Liver (tissue), 9 donors: ENCODE data around the gene CLEC16A. TPM values are rescaled to one million over a fixed set of nuclear protein-coding genes. Genes with fewer than 3 reads are reported as not detected.

Experiments
- DNase-seq: peaks from one replicate; pipeline ENCODE4 v3.0.0-alpha.2; 2017; ENCODE audit warnings: low spot score
- H3K27ac ChIP-seq, 2 donors: one replicate each; pipeline ENCODE4 v1.7.0; 2013; ENCODE audit warnings: inconsistent platforms in 2 of 2, low read length in 2 of 2, control low read depth in 1 of 2, low read depth in 1 of 2, mild to moderate bottlenecking in 1 of 2
- H3K27me3 ChIP-seq, 4 donors: one replicate each; pipeline versions ENCODE4 v1.6.1 to v1.7.0; 2013; ENCODE audit warnings: low read length in 3 of 4, inconsistent platforms in 1 of 4, mild to moderate bottlenecking in 1 of 4, moderate library complexity in 1 of 4; ENCODE audit not compliant: control insufficient read depth in 4 of 4, insufficient read depth in 4 of 4
- H3K36me3 ChIP-seq, 4 donors: one replicate each; pipeline versions ENCODE4 v1.6.1 to v1.7.0; 2013; ENCODE audit warnings: low read length in 3 of 4, mild to moderate bottlenecking in 3 of 4, low read depth in 1 of 4, moderate library complexity in 1 of 4; ENCODE audit not compliant: control insufficient read depth in 4 of 4, insufficient read depth in 3 of 4
- H3K4me1 ChIP-seq, 4 donors: one replicate each; pipeline versions ENCODE4 v1.6.1 to v1.7.0; 2013; ENCODE audit warnings: low read length in 3 of 4, mild to moderate bottlenecking in 3 of 4, moderate library complexity in 1 of 4; ENCODE audit not compliant: control insufficient read depth in 4 of 4, insufficient read depth in 4 of 4
- H3K4me3 ChIP-seq, 3 donors: one replicate each; pipeline versions ENCODE4 v1.6.1 to v1.7.0; 2013; ENCODE audit warnings: low read length in 3 of 3, control low read depth in 1 of 3, low read depth in 1 of 3, mild to moderate bottlenecking in 1 of 3
- H3K9ac ChIP-seq, 2 donors: one replicate each; pipeline ENCODE4 v1.7.0; 2013; ENCODE audit warnings: low read length in 2 of 2, mild to moderate bottlenecking in 2 of 2, moderate library complexity in 2 of 2, control low read depth in 1 of 2, low read depth in 1 of 2
- H3K9me3 ChIP-seq, 4 donors: one replicate each; pipeline versions ENCODE4 v1.6.1 to v1.7.0; 2013; ENCODE audit warnings: low read length in 3 of 4; ENCODE audit not compliant: control insufficient read depth in 4 of 4
- ATF3 ChIP-seq: IDR thresholded peaks from 2 replicates; pipeline ENCODE4 v1.6.1; 2016; ENCODE audit warnings: antibody characterized with exemption
- CTCF ChIP-seq: fragments of 150-350 bp; IDR thresholded peaks from 2 replicates; pipeline ENCODE4 v1.5.1; 2017; ENCODE audit warnings: improper control_type of control experiment, low read depth, low read length; ENCODE audit not compliant: missing input control
- EGR1 ChIP-seq, 2 donors: IDR thresholded peaks; 2 replicates each; pipeline ENCODE4 v1.6.1; 2016 to 2018; ENCODE audit warnings: antibody characterized with exemption in 2 of 2, low read depth in 2 of 2
- FOXA1 ChIP-seq: IDR thresholded peaks from 2 replicates; pipeline ENCODE4 v1.6.1; 2016; ENCODE audit warnings: antibody characterized with exemption
- FOXA2 ChIP-seq: IDR thresholded peaks from 2 replicates; pipeline ENCODE4 v1.6.1; 2016; ENCODE audit warnings: antibody characterized with exemption
- GABPA ChIP-seq, 2 donors: IDR thresholded peaks in 1 of 2; conservative IDR thresholded peaks in 1 of 2; 2 replicates each; pipeline ENCODE4 v1.6.1; 2016; ENCODE audit warnings: antibody characterized with exemption in 2 of 2, mild to moderate bottlenecking in 1 of 2, moderate library complexity in 1 of 2
- HNF4A ChIP-seq, 2 donors: conservative IDR thresholded peaks; 2 replicates each; pipeline ENCODE4 v1.6.1; 2016; ENCODE audit warnings: antibody characterized with exemption in 2 of 2, mild to moderate bottlenecking in 2 of 2
- HNF4G ChIP-seq: IDR thresholded peaks from 2 replicates; pipeline ENCODE4 v1.6.1; 2016; ENCODE audit warnings: antibody characterized with exemption
- JUND ChIP-seq, 2 donors: IDR thresholded peaks; 2 replicates each; pipeline ENCODE4 v1.6.1; 2016; ENCODE audit warnings: antibody characterized with exemption in 2 of 2
- MAX ChIP-seq: IDR thresholded peaks from 2 replicates; pipeline ENCODE4 v1.6.1; 2016; ENCODE audit warnings: antibody characterized with exemption
- NR2F2 ChIP-seq: IDR thresholded peaks from 2 replicates; pipeline ENCODE4 v1.6.1; 2016; ENCODE audit warnings: antibody characterized with exemption
- RAD21 ChIP-seq, 2 donors: IDR thresholded peaks; 2 replicates each; pipeline ENCODE4 v1.6.1; 2016; ENCODE audit warnings: antibody characterized with exemption in 2 of 2, mild to moderate bottlenecking in 2 of 2
- REST ChIP-seq: IDR thresholded peaks from 2 replicates; pipeline ENCODE4 v1.6.1; 2016; ENCODE audit warnings: antibody characterized with exemption, mild to moderate bottlenecking
- RXRA ChIP-seq, 2 donors: IDR thresholded peaks; 2 replicates each; pipeline ENCODE4 v1.6.1; 2017 to 2018; ENCODE audit warnings: antibody characterized with exemption in 2 of 2, mild to moderate bottlenecking in 1 of 2
- SP1 ChIP-seq: IDR thresholded peaks from 2 replicates; pipeline ENCODE4 v1.6.1; 2018; ENCODE audit warnings: antibody characterized with exemption, mild to moderate bottlenecking
- TAF1 ChIP-seq: conservative IDR thresholded peaks from 2 replicates; pipeline ENCODE4 v1.6.1; 2016; ENCODE audit warnings: antibody characterized with exemption, mild to moderate bottlenecking
- YY1 ChIP-seq: IDR thresholded peaks from 2 replicates; pipeline ENCODE4 v1.6.1; 2016; ENCODE audit warnings: antibody characterized with exemption, mild to moderate bottlenecking
- ZBTB33 ChIP-seq: IDR thresholded peaks from 2 replicates; pipeline ENCODE4 v1.6.1; 2016; ENCODE audit warnings: antibody characterized with exemption
- WGBS: extraction: QIAGEN DNeasy Blood & Tissue Kit; methylation state at CpG from one replicate; pipeline ENCODE4 v1.1.7; 2013; 5-methylcytosine and 5-hydroxymethylcytosine counted together
- polyA plus RNA-seq, 2 donors: library from polyadenylated mRNA; stranded (reverse) in 1 of 2; unstranded in 1 of 2; fragments of 200-250 nt in 1 of 2; fragments of >200 nt in 1 of 2; fragmentation: Nextera tagmentation in 1 of 2; extraction: Ambion mirVana in 1 of 2; gene quantifications; one replicate each; pipeline versions ENCODE4 v1.2.1 to v1.2.3, GENCODE V29; 2013 to 2015
- total RNA-seq, 2 donors: library from RNA; depleted of rRNA; stranded (reverse); fragments of >200 nt; gene quantifications; one replicate each; pipeline ENCODE4 v1.2.3, GENCODE V29; 2014
- donor health status: healthy.
- donor health status: healthy.
- donor health status: healthy.
- donor health status: healthy.
- donor health status: healthy.

Gene CLEC16A
- total and polyA plus RNA-seq, 4 donors = 9.7 to 23.0 (median 17.4) TPM

- Histone ChIP-seq H3K9me3 (no peaks in the 10 kb centered on the region), H3K27me3 (no peaks in the 10 kb centered on the region), H3K36me3 (peaks cover 0 to 13% (median 7%) of the 10 kb centered on the region in 4 donors), H3K4me3 (no peak overlapping the region), H3K27ac (no peak overlapping the region), H3K9ac (no peak overlapping the region), H3K4me1 (no peaks in the 10 kb centered on the region)
- TF ChIP-seq RXRA (IDR thresholded peaks at IDR 0.05) = no peak
- TF ChIP-seq TAF1 = no peak
- TF ChIP-seq HNF4G = no peak
- TF ChIP-seq RAD21 (IDR thresholded peaks at IDR 0.05) = no peak
- TF ChIP-seq REST = no peak
- no peak for TF ChIP-seq CTCF
- TF ChIP-seq NR2F2 = no peak
- no peak for TF ChIP-seq ATF3
- TF ChIP-seq MAX = no peak
- TF ChIP-seq HNF4A (conservative IDR thresholded peaks at IDR 0.05) = no peak
- TF ChIP-seq EGR1 (IDR thresholded peaks at IDR 0.05; ENCODE audit: low read depth in 2 of 2) = no peak
- TF ChIP-seq FOXA1 = no peak
- TF ChIP-seq SP1 = no peak
- no peak for TF ChIP-seq FOXA2
- no peak for TF ChIP-seq JUND (IDR thresholded peaks at IDR 0.05)
- TF ChIP-seq GABPA (IDR thresholded peaks at IDR 0.05 in 1 of 2, conservative IDR thresholded peaks at IDR 0.05 in 1 of 2) = no peak
- no peak for TF ChIP-seq YY1
- TF ChIP-seq ZBTB33 = no peak
- WGBS = 96% methylated on average over 2 of the region's 2 CpGs
- DNase-seq = no peak
Measured at GRCh38 chr16:11017499-11017898, 73.1 kb downstream of the CLEC16A start.

- no peaks in the 10 kb centered on the region for H3K27me3 ChIP-seq
- no peak overlapping the region for H3K9ac ChIP-seq
- no peaks in the 10 kb centered on the region for H3K4me1 ChIP-seq
- peaks cover 0 to 19% (median 10%) of the 10 kb centered on the region in 4 donors for H3K36me3 ChIP-seq
- no peak overlapping the region for H3K4me3 ChIP-seq
- H3K27ac ChIP-seq = no peak overlapping the region
- DNase-seq = no peak
- WGBS = 98% methylated on average over 4 of the region's 4 CpGs
- no peaks in the 10 kb centered on the region for H3K9me3 ChIP-seq
- TF ChIP-seq REST (no peak), TAF1 (no peak), RXRA (IDR thresholded peaks at IDR 0.05) (no peak), FOXA2 (no peak), JUND (IDR thresholded peaks at IDR 0.05) (no peak), FOXA1 (no peak), MAX (no peak), ZBTB33 (no peak), SP1 (no peak), NR2F2 (no peak), RAD21 (IDR thresholded peaks at IDR 0.05) (no peak)
Measured at GRCh38 chr16:11020388-11020787, 76.0 kb downstream of the CLEC16A start.
